ENCODE data around the gene WWOX. TPM values are rescaled to one million over a fixed set of nuclear protein-coding genes. Genes with fewer than 3 reads are reported as not detected.

Gene WWOX
- total RNA-seq, 1 donor from 2014 or later, result 12.6 TPM

DNA sequence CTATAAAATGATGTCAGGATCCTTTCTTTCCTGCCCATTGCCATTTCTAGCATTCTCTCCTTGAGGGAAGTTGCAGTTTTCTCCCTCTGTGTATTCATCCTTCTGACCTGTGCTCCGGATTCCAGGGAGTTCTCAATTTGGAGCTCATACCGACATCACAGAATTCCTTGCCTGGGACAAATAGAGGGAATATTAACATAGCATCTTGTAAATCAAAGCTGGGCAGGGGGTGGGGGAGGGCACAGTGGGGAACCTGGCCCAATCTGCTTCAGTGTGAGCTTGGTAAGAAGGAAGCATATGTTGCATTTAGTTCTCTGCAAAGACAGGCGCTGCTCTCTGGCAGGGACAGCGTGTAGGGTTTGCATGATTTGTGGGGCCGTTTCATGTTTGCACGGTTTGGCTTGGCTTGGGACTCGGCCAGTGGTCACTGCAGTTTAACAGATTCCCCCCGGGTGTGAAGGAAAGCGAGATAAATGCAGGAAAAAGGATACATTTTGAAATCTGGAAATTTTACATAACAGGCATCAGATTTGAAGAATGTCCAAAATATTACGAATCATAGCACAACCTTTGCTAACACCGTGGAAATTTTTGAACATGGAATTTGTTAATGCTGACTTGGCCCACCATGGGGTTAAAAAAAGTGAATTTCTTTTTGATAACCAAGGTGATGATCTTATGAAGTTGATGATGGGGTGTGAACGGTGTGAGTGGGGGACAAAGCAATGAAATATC lies 178.0 kb downstream of the WWOX start:
- Histone ChIP-seq H3K27me3 (ENCODE audit: control insufficient read depth, insufficient read depth, low read length) (no peaks in the 10 kb centered on the region), H3K36me3 (ENCODE audit: control insufficient read depth, insufficient read depth, low read length) (no peaks in the 10 kb centered on the region), H3K4me3 (ENCODE audit: low read depth, low read length) (no peak overlapping the region)
- no peak for DNase-seq (ENCODE audit: low read depth)
- TF ChIP-seq, protein P1, sequence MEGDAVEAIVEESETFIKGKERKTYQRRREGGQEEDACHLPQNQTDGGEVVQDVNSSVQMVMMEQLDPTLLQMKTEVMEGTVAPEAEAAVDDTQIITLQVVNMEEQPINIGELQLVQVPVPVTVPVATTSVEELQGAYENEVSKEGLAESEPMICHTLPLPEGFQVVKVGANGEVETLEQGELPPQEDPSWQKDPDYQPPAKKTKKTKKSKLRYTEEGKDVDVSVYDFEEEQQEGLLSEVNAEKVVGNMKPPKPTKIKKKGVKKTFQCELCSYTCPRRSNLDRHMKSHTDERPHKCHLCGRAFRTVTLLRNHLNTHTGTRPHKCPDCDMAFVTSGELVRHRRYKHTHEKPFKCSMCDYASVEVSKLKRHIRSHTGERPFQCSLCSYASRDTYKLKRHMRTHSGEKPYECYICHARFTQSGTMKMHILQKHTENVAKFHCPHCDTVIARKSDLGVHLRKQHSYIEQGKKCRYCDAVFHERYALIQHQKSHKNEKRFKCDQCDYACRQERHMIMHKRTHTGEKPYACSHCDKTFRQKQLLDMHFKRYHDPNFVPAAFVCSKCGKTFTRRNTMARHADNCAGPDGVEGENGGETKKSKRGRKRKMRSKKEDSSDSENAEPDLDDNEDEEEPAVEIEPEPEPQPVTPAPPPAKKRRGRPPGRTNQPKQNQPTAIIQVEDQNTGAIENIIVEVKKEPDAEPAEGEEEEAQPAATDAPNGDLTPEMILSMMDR (IDR thresholded peaks at IDR 0.05; ENCODE audit: insufficient read depth, low read length, severe bottlenecking), result no peak
- FAIRE-seq, result no peak

GRCh38 chr16:78278056-78278450 lies 178.6 kb downstream of the WWOX start:
- FAIRE-seq (no peak), DNase-seq (ENCODE audit: low read depth) (no peak)
- TF ChIP-seq, protein P1 (IDR thresholded peaks at IDR 0.05; ENCODE audit: insufficient read depth, low read length, severe bottlenecking), result no peak
- Histone ChIP-seq H3K27me3 (ENCODE audit: control insufficient read depth, insufficient read depth, low read length) (no peaks in the 10 kb centered on the region), H3K4me3 (ENCODE audit: low read depth, low read length) (no peak overlapping the region), H3K36me3 (ENCODE audit: control insufficient read depth, insufficient read depth, low read length) (no peaks in the 10 kb centered on the region)

DNA sequence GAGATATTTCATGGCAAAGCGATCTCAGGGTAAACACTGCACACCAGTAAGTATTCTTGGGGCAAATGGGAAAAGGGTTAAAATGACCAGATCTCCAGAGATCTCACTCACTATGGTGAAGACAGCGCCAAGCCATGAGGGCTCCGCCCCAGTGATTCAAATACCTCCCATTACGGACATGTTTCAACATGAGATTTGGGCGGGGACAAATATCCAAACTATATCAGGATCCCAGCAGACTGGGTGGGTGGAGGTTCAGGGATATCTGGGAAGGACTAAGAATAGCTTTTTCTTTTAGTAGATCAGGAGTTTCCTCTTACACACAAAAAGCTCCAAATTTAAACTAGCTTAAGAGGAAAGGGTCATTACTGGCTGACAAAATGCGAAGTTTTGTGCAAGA lies 181.7 kb downstream of the WWOX start:
- no peaks in the 10 kb centered on the region for H3K36me3 ChIP-seq (ENCODE audit: control insufficient read depth, insufficient read depth, low read length)
- DNase-seq (ENCODE audit: low read depth) (peak; percentile 12), FAIRE-seq (no peak)
- no peaks in the 10 kb centered on the region for H3K27me3 ChIP-seq (ENCODE audit: control insufficient read depth, insufficient read depth, low read length)
- TF ChIP-seq, protein P1 (IDR thresholded peaks at IDR 0.05; ENCODE audit: insufficient read depth, low read length, severe bottlenecking), result no peak
- no peak overlapping the region for H3K4me3 ChIP-seq (ENCODE audit: low read depth, low read length)

DNA sequence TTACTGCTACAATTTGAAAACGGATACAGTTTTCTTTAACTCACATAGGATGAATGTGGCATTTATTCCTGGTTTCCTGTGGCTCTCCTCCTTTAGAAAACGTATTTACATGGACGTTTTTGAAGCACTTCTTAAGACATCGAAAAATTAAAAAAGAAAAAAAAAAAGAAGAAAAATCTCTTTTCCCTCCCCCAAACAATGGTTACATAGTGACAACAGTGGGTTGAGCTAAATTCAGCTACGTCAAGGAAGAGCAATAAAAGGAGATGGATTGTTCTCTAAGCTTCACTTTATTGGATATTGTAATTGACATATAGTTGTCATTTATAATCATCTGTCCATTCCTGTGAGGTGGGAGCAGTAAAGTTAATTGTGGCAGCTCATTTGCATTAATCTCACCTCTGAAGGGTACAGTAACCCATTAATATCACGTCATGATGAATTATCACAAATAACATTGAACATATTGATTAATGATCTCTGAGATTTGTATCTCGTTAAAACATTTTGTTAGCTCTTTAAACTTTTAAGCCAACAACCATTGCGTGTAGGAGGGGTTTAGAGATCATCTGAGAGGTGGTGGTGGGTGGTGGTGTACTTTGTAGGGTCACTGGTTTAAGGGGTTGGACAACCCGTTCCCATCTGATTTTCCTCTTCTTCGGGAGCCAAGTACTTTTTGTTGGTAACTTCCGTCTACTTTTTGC lies 184.2 kb downstream of the WWOX start:
- TF ChIP-seq, protein P1 (IDR thresholded peaks at IDR 0.05; ENCODE audit: insufficient read depth, low read length, severe bottlenecking), result no peak

GRCh38 chr16:78284326-78284725 lies 184.9 kb downstream of the WWOX start:
- TF ChIP-seq, protein P1 (IDR thresholded peaks at IDR 0.05; ENCODE audit: insufficient read depth, low read length, severe bottlenecking), result no peak
- Histone ChIP-seq H3K4me3 (ENCODE audit: low read depth, low read length) (no peak overlapping the region), H3K27me3 (ENCODE audit: control insufficient read depth, insufficient read depth, low read length) (no peaks in the 10 kb centered on the region), H3K36me3 (ENCODE audit: control insufficient read depth, insufficient read depth, low read length) (no peaks in the 10 kb centered on the region)
- DNase-seq (ENCODE audit: low read depth) (no peak), FAIRE-seq (no peak)

More for the DNA sequence above, 184.2 kb downstream of the WWOX start:
- no peak for DNase-seq (ENCODE audit: low read depth)
- H3K36me3 ChIP-seq (ENCODE audit: control insufficient read depth, insufficient read depth, low read length), result no peaks in the 10 kb centered on the region
- H3K27me3 ChIP-seq (ENCODE audit: control insufficient read depth, insufficient read depth, low read length), result no peaks in the 10 kb centered on the region
- no peak overlapping the region for H3K4me3 ChIP-seq (ENCODE audit: low read depth, low read length)
- no peak for FAIRE-seq

Measured in bronchial epithelial cell (primary cell).